Neural cell (in vitro differentiated cells): ENCODE results near the gene OGT. TPM values are rescaled to one million over a fixed set of nuclear protein-coding genes. Genes with fewer than 3 reads are reported as not detected.

ENCODE experiments used
- H2AFZ ChIP-seq: fragments of 200-600, 300-800 bp; sonication (generic), shearing (Covaris generic); 2 replicates; pipeline ENCODE4 v1.6.0; 2014; ENCODE audit warnings: low read depth, mild to moderate bottlenecking, antibody characterized with exemption, low read length, moderate library complexity
- H3F3A ChIP-seq: fragments of 200-600 bp; shearing (Covaris generic); 2 replicates; pipeline ENCODE4 v1.6.1; 2016; ENCODE audit warnings: mild to moderate bottlenecking, moderate library complexity, mixed read lengths, antibody characterized with exemption, low read length; ENCODE audit not compliant: insufficient read depth, poor library complexity, severe bottlenecking
- H3K27ac ChIP-seq: fragments of 200-600, 300-800 bp; sonication (generic), shearing (Covaris generic); 2 replicates; pipeline ENCODE4 v1.5.1; 2014; ENCODE audit warnings: mild to moderate bottlenecking, low read length, moderate library complexity
- H3K27me3 ChIP-seq: fragments of 300-800, 200-600 bp; sonication (generic), shearing (Covaris generic); 2 replicates; pipeline ENCODE4 v1.6.0; 2014; ENCODE audit warnings: mild to moderate bottlenecking, low read depth, low read length, moderate library complexity; ENCODE audit not compliant: insufficient read depth
- H3K36me3 ChIP-seq: fragments of 300-800, 200-600 bp; sonication (generic), shearing (Covaris generic); 2 replicates; pipeline ENCODE4 v1.5.1; 2014; ENCODE audit warnings: mild to moderate bottlenecking, antibody characterized with exemption, low read length, moderate library complexity; ENCODE audit not compliant: insufficient read depth
- H3K4me2 ChIP-seq: fragments of 300-800, 200-600 bp; sonication (generic), shearing (Covaris generic); 2 replicates; pipeline ENCODE4 v1.6.0; 2014; ENCODE audit warnings: mild to moderate bottlenecking, low read length
- H3K4me3 ChIP-seq: fragments of 300-800, 200-600 bp; sonication (generic), shearing (Covaris generic); 2 replicates; pipeline ENCODE4 v1.5.1; 2014; ENCODE audit warnings: mild to moderate bottlenecking, low read length, moderate library complexity
- H3K79me2 ChIP-seq: fragments of 200-600 bp; shearing (Covaris generic); replicated peaks from 2 replicates; pipeline ENCODE4 v1.6.0; 2014; ENCODE audit warnings: mild to moderate bottlenecking, low read length, moderate library complexity; ENCODE audit not compliant: insufficient read depth
- H3K9ac ChIP-seq: fragments of 300-800, 200-600 bp; sonication (generic), shearing (Covaris generic); 2 replicates; pipeline ENCODE4 v1.6.1; 2016; ENCODE audit warnings: mild to moderate bottlenecking, low read length, mixed read lengths
- H3K9me2 ChIP-seq: fragments of 200-600 bp; shearing (Covaris generic); 2 replicates; pipeline ENCODE4 v1.6.1; 2016; ENCODE audit warnings: mild to moderate bottlenecking, low read length, mixed read lengths; ENCODE audit not compliant: insufficient read depth
- H3K9me3 ChIP-seq: fragments of 200-600, 300-800 bp; sonication (generic), shearing (Covaris generic); 2 replicates; pipeline ENCODE4 v1.6.1; 2016; ENCODE audit warnings: mild to moderate bottlenecking, mixed run types, low read length, moderate library complexity, mixed read lengths
- H4K20me1 ChIP-seq: fragments of 200-600 bp; shearing (Covaris generic); 2 replicates; pipeline ENCODE4 v1.6.1; 2016; ENCODE audit warnings: mild to moderate bottlenecking, mixed run types; ENCODE audit not compliant: insufficient read depth
- CTCF ChIP-seq: fragments of 450-650 bp; IDR thresholded peaks from 2 replicates; pipeline ENCODE4 v1.5.1; 2014; ENCODE audit warnings: antibody characterized with exemption, mild to moderate bottlenecking, moderate library complexity; ENCODE audit not compliant: poor library complexity, severe bottlenecking
- EP300 ChIP-seq: fragments of 450-650 bp; conservative IDR thresholded peaks from 2 replicates; pipeline ENCODE4 v1.6.1; 2014; ENCODE audit warnings: antibody characterized with exemption, mild to moderate bottlenecking, moderate library complexity; ENCODE audit not compliant: poor library complexity, severe bottlenecking
- EZH2 ChIP-seq: fragments of 200-600, 300-800 bp; shearing (Covaris generic), sonication (generic); IDR thresholded peaks from 2 replicates; pipeline ENCODE4 v1.6.1; 2014; ENCODE audit warnings: antibody characterized with exemption, low read length, borderline replicate concordance, mild to moderate bottlenecking; ENCODE audit not compliant: insufficient read depth, poor library complexity, severe bottlenecking
- MXI1 ChIP-seq: fragments of 450-650 bp; conservative IDR thresholded peaks from 2 replicates; pipeline ENCODE4 v1.6.1; 2014; ENCODE audit warnings: antibody characterized with exemption, mild to moderate bottlenecking; ENCODE audit not compliant: poor library complexity, severe bottlenecking
- POLR2AphosphoS5 ChIP-seq: IDR thresholded peaks from 2 replicates; pipeline ENCODE4 v1.6.1; 2012
- RAD21 ChIP-seq: fragments of 450-650 bp; conservative IDR thresholded peaks from 2 replicates; pipeline ENCODE4 v1.6.1; 2014; ENCODE audit warnings: antibody characterized with exemption, mild to moderate bottlenecking, moderate library complexity
- REST ChIP-seq: IDR thresholded peaks from 2 replicates; pipeline ENCODE4 v1.6.1; 2012; ENCODE audit warnings: borderline replicate concordance
- SMC3 ChIP-seq: fragments of 450-650 bp; conservative IDR thresholded peaks from 2 replicates; pipeline ENCODE4 v1.6.1; 2014; ENCODE audit warnings: antibody characterized with exemption, mild to moderate bottlenecking, moderate library complexity; ENCODE audit not compliant: poor library complexity
- TAF1 ChIP-seq: IDR thresholded peaks from 2 replicates; pipeline ENCODE4 v1.6.1; 2012; ENCODE audit warnings: low read depth
- polyA plus RNA-seq: library from polyadenylated mRNA; depleted of rRNA; stranded (reverse); fragments of >200 nt; gene quantifications from 2 replicates; pipeline ENCODE4 v1.2.3, GENCODE V29; 2014

The OGT gene
- polyA plus RNA-seq, 1 donor from 2014 or later: 340 TPM

DNA sequence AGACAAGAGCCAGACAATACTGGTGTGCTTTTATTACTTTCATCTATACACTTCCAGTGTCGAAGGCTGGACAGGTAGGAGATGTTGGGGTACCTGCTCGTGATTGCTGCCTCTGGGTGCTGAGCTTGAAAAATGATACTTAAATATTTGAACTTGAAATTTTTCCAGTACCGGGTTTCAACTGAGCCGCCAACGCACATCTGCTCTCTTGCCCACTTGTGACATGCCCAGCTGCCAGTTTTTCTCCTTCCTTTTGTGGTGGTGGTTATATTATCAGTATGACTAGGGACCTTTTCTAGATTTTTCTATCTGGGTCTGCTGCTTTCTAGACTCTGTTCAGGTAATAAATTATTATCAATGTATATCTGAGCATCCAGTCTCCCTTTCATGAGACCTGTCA is 3.4 kb downstream of the OGT start:
- H3K9me2 ChIP-seq: no peaks in the 10 kb centered on the region
- no peaks in the 10 kb centered on the region for H3K9me3 ChIP-seq
- no peak overlapping the region for H3K9ac ChIP-seq
- no peak overlapping the region for H2AFZ ChIP-seq
- no peaks in the 10 kb centered on the region for H4K20me1 ChIP-seq
- no peak for TF ChIP-seq POLR2AphosphoS5
- no peak for TF ChIP-seq EP300
- TF ChIP-seq EZH2: no peak
- TF ChIP-seq MXI1: no peak
- no peak for TF ChIP-seq SMC3
- no peak for TF ChIP-seq RAD21
- no peak for TF ChIP-seq REST
- TF ChIP-seq TAF1: no peak
- TF ChIP-seq CTCF: no peak
- peaks cover 75% of the 10 kb centered on the region for H3K79me2 ChIP-seq
- H3K27me3 ChIP-seq: no peaks in the 10 kb centered on the region
- no peaks in the 10 kb centered on the region for H3K36me3 ChIP-seq
- H3K4me2 ChIP-seq: peak overlapping the region; percentile 62
- H3F3A ChIP-seq: no peaks in the 10 kb centered on the region
- H3K4me3 ChIP-seq: peak overlapping the region; percentile 87
- H3K27ac ChIP-seq: no peak overlapping the region

DNA sequence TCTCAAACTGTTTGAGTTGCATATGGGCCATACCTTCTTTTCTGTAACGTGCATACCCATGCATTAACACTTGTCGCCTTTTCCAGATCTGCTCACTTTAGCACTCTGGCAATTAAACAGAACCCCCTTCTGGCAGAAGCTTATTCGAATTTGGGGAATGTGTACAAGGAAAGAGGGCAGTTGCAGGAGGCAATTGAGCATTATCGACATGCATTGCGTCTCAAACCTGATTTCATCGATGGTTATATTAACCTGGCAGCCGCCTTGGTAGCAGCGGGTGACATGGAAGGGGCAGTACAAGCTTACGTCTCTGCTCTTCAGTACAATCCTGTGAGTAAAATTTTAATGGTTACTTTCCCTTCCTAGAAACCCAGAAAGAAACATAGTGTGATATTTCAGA is 4.8 kb downstream of the OGT start:
- Histone ChIP-seq H3K79me2 (peaks cover 90% of the 10 kb centered on the region), H4K20me1 (no peaks in the 10 kb centered on the region), H3K9me3 (no peaks in the 10 kb centered on the region), H3F3A (no peaks in the 10 kb centered on the region), H3K36me3 (no peaks in the 10 kb centered on the region), H3K27me3 (no peaks in the 10 kb centered on the region), H3K27ac (no peak overlapping the region), H3K4me2 (no peak overlapping the region), H3K9ac (no peak overlapping the region), H3K4me3 (no peak overlapping the region), H2AFZ (no peak overlapping the region), H3K9me2 (no peaks in the 10 kb centered on the region)
- TF ChIP-seq EZH2 (no peak), RAD21 (no peak), CTCF (no peak), POLR2AphosphoS5 (no peak), EP300 (no peak), REST (no peak), TAF1 (no peak), MXI1 (no peak), SMC3 (no peak)
